ENCODE data around the gene OR9G1. TPM values are rescaled to one million over a fixed set of nuclear protein-coding genes. Genes with fewer than 3 reads are reported as not detected.
"Not testable (repeated sequence)": the region's sequence is repeated elsewhere in the genome, so short reads cannot be mapped to it uniquely, and the experiment has no call there.

Gene OR9G1, protein sequence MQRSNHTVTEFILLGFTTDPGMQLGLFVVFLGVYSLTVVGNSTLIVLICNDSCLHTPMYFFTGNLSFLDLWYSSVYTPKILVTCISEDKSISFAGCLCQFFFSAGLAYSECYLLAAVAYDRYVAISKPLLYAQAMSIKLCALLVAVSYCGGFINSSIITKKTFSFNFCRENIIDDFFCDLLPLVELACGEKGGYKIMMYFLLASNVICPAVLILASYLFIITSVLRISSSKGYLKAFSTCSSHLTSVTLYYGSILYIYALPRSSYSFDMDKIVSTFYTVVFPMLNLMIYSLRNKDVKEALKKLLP
- total RNA-seq, result not detected

DNA sequence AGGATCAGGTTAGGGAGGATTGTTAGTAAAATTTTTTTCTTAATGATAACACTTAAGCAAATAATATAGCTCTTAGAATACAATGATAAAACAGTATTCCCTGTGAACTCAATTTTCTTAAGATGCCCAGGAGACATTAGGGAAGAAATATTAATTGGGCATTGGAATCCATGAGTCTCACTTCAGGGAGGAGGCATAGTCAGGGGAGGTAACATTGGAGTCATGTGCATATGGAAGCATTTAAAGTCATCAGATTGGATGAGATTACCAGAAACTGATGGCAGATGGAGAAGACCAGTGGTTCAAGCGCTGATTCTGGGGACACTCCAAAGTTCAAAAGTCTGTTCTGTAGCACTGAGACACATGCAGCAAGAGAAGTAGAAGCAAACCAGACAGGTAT lies at the start of gene OR9G1:
OR9G1 (plus strand) TSS at position 301 of the 400 bp plus-strand sequence. CDS start 1,293 bp downstream, outside the sequence.
- DNase-seq, result no peak

GRCh38 chr11:56659755-56660154 lies 39.1 kb upstream of the OR9G1 start:
- DNase-seq, result no peak

DNA sequence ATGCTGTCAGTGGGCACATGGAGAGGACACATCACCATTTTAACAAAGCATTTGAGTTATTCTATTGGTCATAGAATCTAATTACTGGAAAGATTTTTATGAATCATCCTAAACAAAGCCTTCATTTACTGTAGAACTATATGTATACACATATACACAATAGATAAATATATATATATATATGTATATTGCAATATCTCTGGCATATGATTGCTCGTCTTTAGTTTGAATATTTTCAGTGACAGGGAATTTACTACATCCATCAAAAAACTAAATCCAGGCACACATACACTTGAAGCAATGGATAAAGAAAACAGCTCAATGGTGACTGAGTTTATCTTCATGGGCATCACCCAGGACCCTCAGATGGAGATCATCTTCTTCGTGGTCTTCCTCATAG lies 35.5 kb upstream of the OR9G1 start, which contains the start of gene OR5AR1:
OR5AR1 (plus strand) TSS at position 301 of the 400 bp plus-strand sequence; CDS start at position 301, 0 bp downstream.
- DNase-seq, result no peak

GRCh38 chr11:56670984-56671383 lies 27.9 kb upstream of the OR9G1 start:
- no peak for DNase-seq

GRCh38 chr11:56688554-56689100 lies 10.3 kb upstream of the OR9G1 start:
- no peak for DNase-seq

DNA sequence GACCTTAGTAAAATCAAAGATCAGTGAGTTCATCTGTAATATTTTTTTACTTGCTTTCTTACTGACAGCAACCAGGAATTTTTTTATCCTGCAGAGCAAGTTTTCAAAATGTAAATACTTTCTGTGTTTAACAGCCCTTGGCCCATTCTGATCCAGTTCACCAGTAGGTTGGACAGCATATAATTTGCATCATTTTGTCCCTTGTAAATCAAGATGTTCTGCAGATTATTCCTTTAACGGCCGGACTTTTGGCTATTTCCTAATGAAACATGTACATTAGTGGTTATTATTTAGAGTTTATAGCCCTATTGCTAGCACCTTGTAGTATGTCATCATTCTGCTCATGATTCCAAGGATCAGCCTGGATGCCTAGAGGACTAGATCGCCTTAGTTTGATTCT lies 7.7 kb upstream of the OR9G1 start:
- DNase-seq, result not testable (repeated sequence)

DNA sequence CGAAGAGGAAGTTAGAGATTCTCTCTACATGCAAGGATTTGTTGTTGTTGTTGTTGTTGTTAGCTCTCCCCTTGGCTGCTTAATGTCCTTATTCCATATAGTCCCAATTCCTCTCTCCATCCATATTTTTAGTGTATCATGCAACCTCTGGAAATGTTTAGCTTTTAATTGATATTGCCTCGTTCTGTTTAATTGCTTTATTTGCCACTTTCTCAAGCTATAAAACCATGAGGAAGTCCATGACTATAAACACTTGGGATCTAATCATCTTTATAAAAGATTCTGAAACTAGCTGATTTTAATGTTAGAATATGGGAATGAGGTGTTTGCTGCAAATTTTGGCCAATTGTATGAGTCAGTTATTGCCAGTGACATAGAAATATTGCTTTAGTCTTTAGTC lies 5.5 kb upstream of the OR9G1 start:
- no peak for DNase-seq

DNA sequence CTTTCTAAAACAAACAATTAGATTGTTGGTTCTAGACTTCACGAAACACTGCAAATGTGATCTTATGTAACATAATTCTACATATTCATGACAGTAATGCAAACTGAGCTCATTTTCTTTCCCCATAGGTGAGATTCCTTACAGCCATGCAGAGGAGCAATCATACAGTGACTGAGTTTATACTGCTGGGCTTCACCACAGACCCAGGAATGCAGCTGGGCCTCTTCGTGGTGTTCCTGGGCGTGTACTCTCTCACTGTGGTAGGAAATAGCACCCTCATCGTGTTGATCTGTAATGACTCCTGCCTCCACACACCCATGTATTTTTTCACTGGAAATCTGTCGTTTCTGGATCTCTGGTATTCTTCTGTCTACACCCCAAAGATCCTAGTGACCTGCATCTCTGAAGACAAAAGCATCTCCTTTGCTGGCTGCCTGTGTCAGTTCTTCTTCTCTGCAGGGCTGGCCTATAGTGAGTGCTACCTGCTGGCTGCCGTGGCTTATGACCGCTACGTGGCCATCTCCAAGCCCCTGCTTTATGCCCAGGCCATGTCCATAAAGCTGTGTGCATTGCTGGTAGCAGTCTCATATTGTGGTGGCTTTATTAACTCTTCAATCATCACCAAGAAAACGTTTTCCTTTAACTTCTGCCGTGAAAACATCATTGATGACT lies 1.5 kb downstream of the OR9G1 start:
- DNase-seq, result no peak

GRCh38 chr11:56700914-56701485 lies 2.1 kb downstream of the OR9G1 start:
- no peak for DNase-seq

- DNase-seq, result no peak
These were observed 7.0 kb downstream of the OR9G1 start for GRCh38 chr11:56705784-56706396.

DNA sequence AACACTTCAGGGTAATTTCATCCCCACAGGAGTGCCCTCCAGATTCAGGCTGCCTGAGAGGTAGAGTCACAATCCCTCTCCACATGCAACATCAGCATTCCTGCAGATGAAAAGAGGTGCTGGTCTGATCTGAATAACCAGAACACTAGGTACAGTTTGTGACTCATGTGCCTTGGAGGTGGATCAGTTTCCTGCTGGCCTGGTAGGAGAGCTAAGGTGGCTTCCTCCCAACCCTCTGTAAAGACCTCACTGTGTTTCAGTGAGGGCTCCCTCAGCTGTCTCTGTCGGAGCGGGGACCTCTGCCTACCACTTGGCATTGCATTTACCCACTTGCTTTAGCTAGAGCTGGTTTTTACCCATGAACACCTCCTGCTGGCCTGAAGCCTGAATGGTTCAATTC lies 7.6 kb downstream of the OR9G1 start:
- no peak for DNase-seq

DNA sequence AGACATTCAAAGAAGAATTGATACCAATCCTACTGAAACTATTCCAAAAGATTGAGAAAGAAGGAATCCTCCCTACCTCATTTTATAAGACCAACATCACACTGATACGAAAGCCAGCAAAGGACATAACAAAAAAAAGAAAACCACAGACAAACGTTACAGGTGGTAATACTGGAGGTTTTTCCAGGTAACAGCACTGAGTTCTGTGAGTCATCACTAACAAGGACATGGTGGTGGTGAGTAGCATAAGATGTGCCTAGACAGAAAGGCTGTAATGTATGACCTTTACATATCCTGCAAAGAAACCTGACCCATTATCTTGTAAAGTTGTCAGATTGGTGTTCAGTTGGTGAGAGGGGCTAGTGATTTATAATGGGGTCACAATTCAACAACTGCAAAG lies 15.3 kb downstream of the OR9G1 start:
- no peak for DNase-seq

DNA sequence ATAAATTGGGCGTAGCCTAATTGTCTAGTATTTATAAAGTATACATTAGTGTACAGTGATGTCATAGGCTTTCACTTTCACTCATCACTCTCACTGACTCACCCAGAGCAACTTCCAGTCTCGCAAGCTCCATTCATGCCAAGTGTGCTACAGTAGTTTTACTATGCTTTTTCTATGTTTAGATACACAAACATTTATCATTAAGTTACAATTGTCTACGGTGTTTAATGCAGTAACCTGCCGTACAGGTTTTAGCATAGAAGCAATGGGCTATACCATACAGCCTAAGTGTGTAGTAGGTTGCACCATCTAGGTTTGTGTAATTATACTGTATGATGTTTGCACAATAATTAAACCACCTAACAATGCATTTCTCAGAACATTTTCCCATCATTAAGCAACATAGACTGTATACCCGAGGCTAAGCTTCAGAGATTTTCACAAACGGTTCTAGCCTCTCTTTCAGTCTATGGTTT lies 17.5 kb downstream of the OR9G1 start:
- DNase-seq, result no peak

DNA sequence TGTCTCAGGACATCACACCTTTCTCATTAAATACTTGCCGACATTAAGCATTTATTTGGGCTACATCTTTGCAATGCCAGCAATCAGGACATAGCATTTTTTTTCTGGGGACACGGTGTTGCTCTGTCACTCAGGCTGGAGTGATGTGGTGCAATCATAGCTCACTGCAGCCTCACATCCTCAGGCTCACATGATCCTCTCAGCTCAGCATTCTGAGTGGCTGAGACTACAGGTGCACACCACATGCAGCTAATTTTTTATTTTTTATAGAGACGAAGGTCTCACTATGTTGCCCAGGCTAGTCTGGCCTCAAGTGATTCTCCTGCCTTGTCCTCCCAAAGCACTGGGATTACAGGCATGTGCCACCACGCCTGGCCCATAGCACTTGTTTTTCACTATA lies 21.6 kb downstream of the OR9G1 start:
- no peak for DNase-seq

- DNase-seq, result no peak
These were observed 41.2 kb downstream of the OR9G1 start for GRCh38 chr11:56740107-56740506.

DNA sequence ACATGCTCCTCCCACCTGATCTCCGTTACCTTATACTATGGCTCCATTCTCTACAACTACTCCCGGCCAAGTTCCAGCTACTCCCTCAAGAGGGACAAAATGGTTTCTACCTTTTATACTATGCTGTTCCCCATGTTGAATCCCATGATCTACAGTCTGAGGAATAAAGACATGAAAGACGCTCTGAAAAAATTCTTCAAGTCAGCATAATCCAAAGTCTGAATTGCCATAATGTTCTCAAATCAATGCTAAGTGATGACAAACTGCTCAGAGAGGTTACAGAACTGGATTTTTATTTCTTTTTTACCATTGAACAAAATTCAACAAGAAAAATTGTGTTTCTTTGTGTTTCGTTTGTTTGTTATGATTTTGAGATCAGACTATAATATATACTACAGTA lies 42.0 kb downstream of the OR9G1 start:
- DNase-seq, result no peak

DNA sequence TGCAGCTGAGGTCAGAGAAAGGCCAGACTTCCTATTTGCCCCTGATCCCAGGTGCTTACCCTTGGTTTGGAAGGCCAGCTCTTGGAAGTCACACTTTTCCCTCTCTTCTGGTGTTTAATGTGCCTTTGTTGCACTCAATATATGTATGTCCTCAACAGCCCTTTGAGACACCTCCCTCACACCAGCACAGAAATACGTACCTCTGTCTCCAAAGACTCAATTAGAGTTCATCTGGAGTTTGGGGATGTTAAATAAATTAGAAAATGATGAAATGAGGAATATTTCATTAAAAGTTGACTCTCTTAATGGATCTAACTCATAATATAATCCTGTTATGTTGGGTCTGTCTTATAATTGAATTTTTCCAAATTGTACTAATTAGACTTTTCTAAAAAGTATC lies 49.7 kb downstream of the OR9G1 start, which contains the start of gene OR9G4:
OR9G4 (minus strand) TSS at position 101 of the 400 bp plus-strand sequence. CDS start 4,931 bp downstream, outside the sequence.
- DNase-seq, result no peak

DNA sequence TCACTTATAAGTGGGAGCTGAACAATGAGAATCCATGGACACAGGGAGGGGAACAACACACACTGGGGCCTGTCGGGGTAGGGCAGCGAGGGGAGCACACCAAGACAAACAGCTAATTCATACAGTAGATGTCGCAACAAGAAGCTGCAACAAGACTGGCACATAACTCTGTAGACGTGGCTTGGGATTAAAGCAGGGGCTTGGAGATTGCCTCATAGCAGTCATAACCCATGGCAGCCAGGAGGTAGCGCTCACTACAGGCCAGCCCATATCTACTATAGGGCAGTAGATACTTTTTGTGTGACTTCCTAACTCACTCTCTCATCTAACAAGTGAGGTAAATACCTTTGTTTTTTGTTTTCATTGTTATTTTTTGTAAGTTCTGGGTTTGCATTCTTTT lies 51.3 kb downstream of the OR9G1 start:
- DNase-seq, result no peak

DNA sequence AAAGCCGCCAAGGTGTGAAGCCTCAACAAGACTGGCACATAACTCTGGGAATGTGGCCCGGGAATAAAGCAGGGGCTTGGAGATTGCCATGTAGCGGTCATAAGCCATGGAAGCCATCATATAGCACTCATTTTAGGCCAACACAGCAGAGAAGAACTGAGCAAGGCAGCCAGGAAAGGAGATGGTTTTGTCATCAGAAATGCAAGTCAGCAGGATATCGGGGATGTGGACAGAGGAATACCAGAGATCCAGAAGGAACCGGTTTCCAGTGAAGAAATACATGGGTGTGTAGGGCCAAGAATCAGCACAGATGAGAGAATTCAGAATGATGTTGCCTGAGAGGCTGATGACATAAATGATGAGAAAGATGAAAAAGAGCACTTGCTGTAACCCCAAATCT lies 52.6 kb downstream of the OR9G1 start:
- DNase-seq, result no peak

All from skin of body (tissue), 2 donors.